ENCODE results near the gene PCDHB7.

- TF ChIP-seq YY1 (IDR thresholded peaks at IDR 0.05; ENCODE audit: insufficient read depth, insufficient read length) (no peak), SUZ12 (IDR thresholded peaks at IDR 0.05; ENCODE audit: extremely low read depth, insufficient read depth, insufficient read length) (no peak), ZNF274 (IDR thresholded peaks at IDR 0.05; ENCODE audit: low read depth, low read length) (no peak)
These were observed 7.9 kb downstream of the PCDHB7 start for GRCh38 chr5:141180313-141180712.

All from NT2/D1 (cell line).